Stomach (tissue), 4 donors: ENCODE results near the gene LMAN1L.

Source experiments
- EP300 ChIP-seq: sonication (generic); formaldehyde crosslinking; IDR thresholded peaks from one replicate; pipeline ENCODE4 v1.6.1; 2017; ENCODE audit warnings: antibody characterized with exemption
- POLR2AphosphoS5 ChIP-seq, 3 donors: sonication (generic); formaldehyde crosslinking; IDR thresholded peaks; one replicate each; pipeline ENCODE4 v1.6.1; 2016; ENCODE audit warnings: antibody characterized with exemption in 3 of 3
- TF ChIP-seq, protein P1 (sequence below), 7 experiments: fragments of 450-650 bp in 4 of 7; fragments of 200-600 bp in 3 of 7; sonication (generic) in 3 of 7; IDR thresholded peaks; one replicate each; pipeline ENCODE4 v1.5.1; 2016 to 2019; ENCODE audit warnings: antibody characterized with exemption in 7 of 7, control low read depth in 2 of 7, mild to moderate bottlenecking in 1 of 7

DNA sequence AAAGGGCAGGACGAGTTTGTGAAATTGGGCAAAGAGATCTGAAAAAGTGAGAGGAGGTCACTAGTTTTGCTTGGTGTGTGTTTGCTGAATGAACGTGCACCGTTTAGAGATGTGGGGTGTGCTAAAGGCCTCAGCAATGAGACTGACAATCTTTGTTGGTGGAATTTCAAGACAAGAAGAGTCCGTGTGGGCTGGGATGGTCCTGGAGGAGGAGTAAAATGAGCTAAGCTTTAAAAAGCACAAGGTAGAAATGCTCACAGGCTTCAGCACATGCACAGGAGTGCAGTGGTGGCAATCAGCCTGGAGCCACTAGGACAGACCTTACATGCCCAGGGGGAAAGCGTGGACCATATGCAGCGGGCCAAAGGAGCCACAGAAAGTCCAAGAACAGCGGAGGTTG lies 12.3 kb downstream of the LMAN1L start:
- TF ChIP-seq, protein P1, sequence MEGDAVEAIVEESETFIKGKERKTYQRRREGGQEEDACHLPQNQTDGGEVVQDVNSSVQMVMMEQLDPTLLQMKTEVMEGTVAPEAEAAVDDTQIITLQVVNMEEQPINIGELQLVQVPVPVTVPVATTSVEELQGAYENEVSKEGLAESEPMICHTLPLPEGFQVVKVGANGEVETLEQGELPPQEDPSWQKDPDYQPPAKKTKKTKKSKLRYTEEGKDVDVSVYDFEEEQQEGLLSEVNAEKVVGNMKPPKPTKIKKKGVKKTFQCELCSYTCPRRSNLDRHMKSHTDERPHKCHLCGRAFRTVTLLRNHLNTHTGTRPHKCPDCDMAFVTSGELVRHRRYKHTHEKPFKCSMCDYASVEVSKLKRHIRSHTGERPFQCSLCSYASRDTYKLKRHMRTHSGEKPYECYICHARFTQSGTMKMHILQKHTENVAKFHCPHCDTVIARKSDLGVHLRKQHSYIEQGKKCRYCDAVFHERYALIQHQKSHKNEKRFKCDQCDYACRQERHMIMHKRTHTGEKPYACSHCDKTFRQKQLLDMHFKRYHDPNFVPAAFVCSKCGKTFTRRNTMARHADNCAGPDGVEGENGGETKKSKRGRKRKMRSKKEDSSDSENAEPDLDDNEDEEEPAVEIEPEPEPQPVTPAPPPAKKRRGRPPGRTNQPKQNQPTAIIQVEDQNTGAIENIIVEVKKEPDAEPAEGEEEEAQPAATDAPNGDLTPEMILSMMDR (IDR thresholded peaks at IDR 0.05) = no peak
- TF ChIP-seq EP300 (no peak), POLR2AphosphoS5 (IDR thresholded peaks at IDR 0.05) (no peak)
